GM10248 (cell line): ENCODE results near the gene SF3B4.
A peak's percentile ranks its signal among the peaks of the same experiment; 100 is the strongest.

ENCODE experiments used
- CTCF ChIA-PET: fragments of 300-600 bp; sonication (Branson Sonifier 250); formaldehyde crosslinking; extraction: SDS; loops from one replicate; lab custom pipeline; 2021; ENCODE audit warnings: antibody characterized with exemption; lab: Yijun Ruan, JAX
- POLR2A ChIA-PET: fragments of 350-650 bp; sonication (Branson Sonifier 250); formaldehyde crosslinking; extraction: SDS; loops from one replicate; lab custom pipeline; 2020; ENCODE audit warnings: antibody characterized with exemption; lab: Yijun Ruan, JAX
- DNase-seq: peaks from one replicate; pipeline ENCODE4 v3.0.0; 2012; ENCODE audit errors: extremely low spot score
- TF ChIP-seq, protein P1 (sequence below): IDR thresholded peaks from 2 replicates; pipeline ENCODE4 v1.5.1; 2012; ENCODE audit warnings: mild to moderate bottlenecking, low read depth; ENCODE audit errors: extremely low read depth, missing control alignments, control extremely low read depth

SF3B4 gene

DNA sequence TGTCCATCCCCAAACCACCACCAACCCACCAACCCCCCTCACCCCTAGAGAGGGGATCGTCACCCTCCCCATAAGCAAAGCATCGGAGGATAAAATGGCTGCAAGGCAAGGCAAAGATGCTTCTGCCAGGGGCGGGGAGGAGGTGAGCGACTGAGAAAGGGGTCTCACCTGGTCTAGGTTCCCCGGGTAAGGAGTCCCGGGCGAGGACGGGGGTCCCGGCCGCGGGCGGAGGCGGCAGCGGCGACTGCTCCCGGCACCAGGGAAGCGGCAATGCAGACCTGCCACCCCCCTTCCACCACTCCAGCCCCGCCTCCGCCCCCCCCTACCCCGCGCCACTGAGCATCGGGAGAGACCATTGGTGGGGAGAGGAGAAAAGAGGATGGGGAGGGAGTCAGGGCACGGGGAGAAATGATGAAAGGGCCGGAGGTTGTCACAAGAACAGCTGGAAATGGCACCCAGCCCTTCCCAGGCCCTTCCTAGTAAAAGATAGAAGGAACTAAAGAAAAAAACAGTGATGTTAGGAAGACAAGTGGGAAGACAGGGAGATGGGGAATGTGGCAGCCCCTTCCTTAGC, 9.9 kb downstream of the SF3B4 start, which contains the start of gene SV2A:
Gene SV2A (minus strand): TSS at position 274 of the 574 bp plus-strand sequence. CDS start 4,004 bp downstream, outside the sequence.
- DNase-seq, result peak; percentile 50
- ChIA-PET CTCF (no interaction called here), POLR2A (no interaction called here)
- TF ChIP-seq, protein P1, sequence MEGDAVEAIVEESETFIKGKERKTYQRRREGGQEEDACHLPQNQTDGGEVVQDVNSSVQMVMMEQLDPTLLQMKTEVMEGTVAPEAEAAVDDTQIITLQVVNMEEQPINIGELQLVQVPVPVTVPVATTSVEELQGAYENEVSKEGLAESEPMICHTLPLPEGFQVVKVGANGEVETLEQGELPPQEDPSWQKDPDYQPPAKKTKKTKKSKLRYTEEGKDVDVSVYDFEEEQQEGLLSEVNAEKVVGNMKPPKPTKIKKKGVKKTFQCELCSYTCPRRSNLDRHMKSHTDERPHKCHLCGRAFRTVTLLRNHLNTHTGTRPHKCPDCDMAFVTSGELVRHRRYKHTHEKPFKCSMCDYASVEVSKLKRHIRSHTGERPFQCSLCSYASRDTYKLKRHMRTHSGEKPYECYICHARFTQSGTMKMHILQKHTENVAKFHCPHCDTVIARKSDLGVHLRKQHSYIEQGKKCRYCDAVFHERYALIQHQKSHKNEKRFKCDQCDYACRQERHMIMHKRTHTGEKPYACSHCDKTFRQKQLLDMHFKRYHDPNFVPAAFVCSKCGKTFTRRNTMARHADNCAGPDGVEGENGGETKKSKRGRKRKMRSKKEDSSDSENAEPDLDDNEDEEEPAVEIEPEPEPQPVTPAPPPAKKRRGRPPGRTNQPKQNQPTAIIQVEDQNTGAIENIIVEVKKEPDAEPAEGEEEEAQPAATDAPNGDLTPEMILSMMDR, result no peak

DNA sequence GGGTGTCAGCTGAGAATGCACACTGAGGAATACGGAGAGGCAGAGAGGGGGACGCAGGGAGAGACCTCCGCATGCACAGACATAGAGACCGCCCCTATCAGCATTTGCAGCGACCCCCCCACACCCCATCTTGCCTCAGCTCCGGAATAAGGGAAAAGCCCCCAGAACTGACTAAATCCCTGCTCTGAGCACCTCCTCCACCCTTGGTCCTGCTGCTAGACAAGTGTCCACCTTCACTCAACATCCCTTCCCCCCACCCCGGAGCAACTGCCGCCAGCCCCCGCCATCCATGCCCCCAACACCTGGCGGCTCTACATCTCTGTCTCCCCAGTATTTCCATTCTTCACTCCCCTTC, 10.7 kb downstream of the SF3B4 start:
- no peak for DNase-seq
- ChIA-PET CTCF (interaction anchor here (1.0 to 1.5 kb wide), 4 partner anchors 12 to 45 kb away, joined by 3 to 4 read pairs (median 4); no protein-coding TSS in a partner anchor), POLR2A (no interaction called here)
- TF ChIP-seq, protein P1, result no peak

DNA sequence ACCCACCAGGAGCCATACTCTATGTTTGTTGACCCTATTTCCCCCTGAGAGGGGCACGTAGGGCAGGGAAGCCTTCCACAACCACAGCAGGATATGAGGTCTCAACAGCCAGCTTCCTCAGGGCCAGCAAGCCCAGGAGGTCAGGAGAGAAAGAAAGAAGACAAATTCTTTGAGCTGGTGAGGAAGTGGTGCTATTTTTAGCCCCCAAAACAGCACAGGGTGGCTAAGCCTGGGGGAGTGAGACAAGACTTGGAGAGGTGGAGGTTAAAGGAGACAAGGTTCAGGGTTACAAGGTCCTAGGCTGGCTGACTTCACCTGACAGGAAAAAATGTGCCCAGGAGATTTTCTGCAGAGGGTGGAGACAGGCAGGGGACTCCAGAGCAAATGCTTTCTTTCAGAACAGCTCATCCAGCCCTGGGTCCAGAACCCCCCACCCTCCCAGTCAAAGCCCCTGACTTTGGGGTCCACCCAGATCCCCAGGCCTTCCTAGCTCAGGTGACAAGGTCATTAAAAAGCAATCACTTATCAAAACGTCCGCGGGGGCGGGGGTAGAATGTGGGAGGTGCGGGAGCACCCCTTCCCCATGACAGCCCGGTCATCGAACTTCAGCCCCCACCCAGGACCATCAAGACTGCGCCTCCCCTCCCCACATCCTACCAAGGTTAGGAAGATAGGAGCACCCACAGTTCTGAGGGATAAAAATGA, 11.3 kb downstream of the SF3B4 start:
- TF ChIP-seq, protein P1, result no peak
- CTCF ChIA-PET, result interaction anchor here (1.0 to 2.0 kb wide), 6 partner anchors 9 to 46 kb away, joined by 3 to 5 read pairs (median 4); no protein-coding TSS in a partner anchor
- no peak for DNase-seq
- POLR2A ChIA-PET, result interaction anchor here (0.5 to 0.7 kb wide), 3 partner anchors 9 to 1245 kb away, joined by 3 read pairs; a partner anchor contains a TSS

DNA sequence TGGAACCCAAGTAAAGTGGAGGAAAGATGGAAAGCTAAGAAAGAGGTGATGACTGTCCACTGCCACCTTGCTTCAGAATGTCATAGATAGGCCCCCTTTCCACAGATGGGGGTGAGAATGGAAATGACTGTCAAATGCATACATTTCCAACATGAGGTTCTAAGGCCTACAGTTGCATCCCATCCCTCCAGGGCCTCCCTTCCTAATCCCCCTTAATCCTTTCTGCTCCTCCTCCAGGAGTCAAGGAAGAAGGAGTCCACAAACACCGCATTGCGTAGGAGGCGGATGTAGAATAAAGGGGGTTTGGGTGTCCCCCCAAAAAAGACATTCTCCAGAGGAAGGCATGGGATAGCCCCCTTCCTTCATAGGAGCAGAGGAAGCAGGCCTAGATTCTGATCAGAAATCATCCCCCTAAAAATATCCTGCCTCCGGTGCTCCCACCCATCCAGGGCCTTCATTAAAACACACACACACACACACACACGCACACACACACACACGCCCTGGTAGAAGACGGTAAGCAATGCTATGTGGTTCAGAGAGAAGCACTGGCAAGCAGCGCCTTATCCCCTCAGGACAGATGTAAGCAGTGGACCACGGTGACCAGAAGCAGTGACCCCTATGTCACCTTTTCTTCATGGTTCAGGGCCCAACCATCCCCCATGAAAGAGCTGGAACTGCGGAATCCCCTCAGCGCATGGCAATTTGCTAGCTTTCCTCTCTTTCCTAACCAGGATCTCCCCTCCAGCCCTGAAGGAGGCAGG, 12.0 kb downstream of the SF3B4 start:
- no peak for DNase-seq
- POLR2A ChIA-PET, result interaction anchor here (0.6 to 0.7 kb wide), 2 partner anchors 29 to 1245 kb away, joined by 3 read pairs; a partner anchor contains a TSS
- TF ChIP-seq, protein P1, result no peak
- CTCF ChIA-PET, result interaction anchor here (1.0 to 2.0 kb wide), 7 partner anchors 8 to 47 kb away, joined by 3 to 5 read pairs (median 4); no protein-coding TSS in a partner anchor

DNA sequence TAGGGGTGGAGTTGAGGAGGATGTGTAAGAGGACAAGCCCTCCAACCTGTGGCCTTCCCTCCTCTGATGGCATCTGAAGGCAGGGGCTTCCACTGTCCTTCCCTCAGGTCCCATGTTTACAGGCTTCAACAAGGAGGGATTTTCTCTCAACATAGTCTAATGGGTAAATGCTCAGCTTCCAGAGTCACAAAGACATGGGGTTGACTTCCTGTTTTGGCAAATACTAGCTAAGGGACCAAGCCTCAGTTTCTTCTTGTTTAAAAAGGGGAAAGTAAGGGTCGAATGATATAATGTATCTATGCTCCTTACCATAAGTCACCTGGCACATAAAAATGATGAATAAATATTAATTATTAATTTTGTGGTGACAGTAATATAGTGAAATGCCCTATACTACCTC, 13.1 kb downstream of the SF3B4 start:
- DNase-seq, result no peak
- CTCF ChIA-PET, result interaction anchor here (1.7 to 2.0 kb wide), 2 partner anchors 13 to 33 kb away, joined by 4 to 5 read pairs; no protein-coding TSS in a partner anchor
- POLR2A ChIA-PET, result no interaction called here
- TF ChIP-seq, protein P1, result no peak
